Left ventricle myocardium inferior (tissue), 1 donor: ENCODE results near the gene GHR. TPM values are rescaled to one million over a fixed set of nuclear protein-coding genes. Genes with fewer than 3 reads are reported as not detected.

ENCODE experiments used
- DNase-seq: peaks from one replicate; pipeline ENCODE4 v3.0.0-alpha.2; 2020
- H3K27ac ChIP-seq: fragments of 200-600 bp; replicated peaks from 2 replicates; pipeline ENCODE4 v1.8.0; 2021
- H3K27me3 ChIP-seq: fragments of 200-600 bp; 2 replicates; pipeline ENCODE4 v1.8.0; 2021; ENCODE audit warnings: low read depth
- H3K36me3 ChIP-seq: fragments of 200-600 bp; 2 replicates; pipeline ENCODE4 v1.8.0; 2021
- H3K4me1 ChIP-seq: fragments of 200-600 bp; 2 replicates; pipeline ENCODE4 v1.8.0; 2021
- H3K4me3 ChIP-seq: fragments of 200-600 bp; 2 replicates; pipeline ENCODE4 v1.8.0; 2021; ENCODE audit warnings: mild to moderate bottlenecking, moderate library complexity
- H3K9me3 ChIP-seq: fragments of 200-600 bp; replicated peaks from 2 replicates; pipeline ENCODE4 v1.8.0; 2021
- intact Hi-C: fragments of 100-400 bp; cut with micrococcal nuclease; formaldehyde crosslinking; loops from one replicate; pipeline ENCODE4 v1.11.0; 2022
- total RNA-seq: library from RNA; stranded (reverse); fragmentation: NEBNext Ultra II Directional; extraction: Animal tissue kit (Norgen Biotek cat#: 25700); gene quantifications from one replicate; pipeline ENCODE4 v1.2.1, GENCODE V29; 2021
- TF ChIP-seq, protein P1 (sequence below): fragments of 200-600 bp; IDR thresholded peaks from 2 replicates; pipeline ENCODE4 v1.8.0; 2021; ENCODE audit warnings: antibody characterized with exemption, mild to moderate bottlenecking, borderline replicate concordance
- donor health status: DM: no; HTN: yes; CAD: no; lungs with severe emphysema.

GHR gene
- total RNA-seq, 1 donor from 2014 or later: 12.9 TPM

DNA sequence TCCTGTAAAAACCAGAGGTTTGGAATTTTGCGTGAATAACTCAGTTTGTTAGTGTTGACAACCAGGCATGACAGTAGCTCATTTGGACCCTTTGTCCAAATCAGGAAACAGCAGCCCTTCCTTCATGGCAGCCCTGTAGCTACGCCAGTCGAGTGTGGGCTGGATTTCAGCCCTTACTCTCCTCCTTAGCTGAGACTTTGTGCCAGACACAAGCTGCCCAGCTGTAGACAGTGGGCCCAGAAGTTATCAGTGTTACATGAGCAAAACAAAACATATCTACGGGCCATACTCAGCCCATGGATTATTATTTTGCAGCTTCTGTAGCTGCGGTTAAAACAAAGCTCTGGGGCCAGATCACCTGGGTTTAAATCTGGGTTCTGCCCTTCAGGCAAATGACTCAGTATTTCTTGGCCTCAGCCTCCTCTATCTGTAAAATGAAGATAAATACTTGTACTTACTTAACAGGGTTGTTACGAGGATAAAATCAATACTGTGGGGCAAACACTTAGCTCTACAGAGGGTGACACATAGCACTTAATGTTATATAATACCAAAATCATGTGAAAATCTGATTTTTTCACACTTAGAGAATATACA lies 76.9 kb downstream of the GHR start:
- H3K27me3 ChIP-seq: no peaks in the 10 kb centered on the region
- TF ChIP-seq, protein P1, sequence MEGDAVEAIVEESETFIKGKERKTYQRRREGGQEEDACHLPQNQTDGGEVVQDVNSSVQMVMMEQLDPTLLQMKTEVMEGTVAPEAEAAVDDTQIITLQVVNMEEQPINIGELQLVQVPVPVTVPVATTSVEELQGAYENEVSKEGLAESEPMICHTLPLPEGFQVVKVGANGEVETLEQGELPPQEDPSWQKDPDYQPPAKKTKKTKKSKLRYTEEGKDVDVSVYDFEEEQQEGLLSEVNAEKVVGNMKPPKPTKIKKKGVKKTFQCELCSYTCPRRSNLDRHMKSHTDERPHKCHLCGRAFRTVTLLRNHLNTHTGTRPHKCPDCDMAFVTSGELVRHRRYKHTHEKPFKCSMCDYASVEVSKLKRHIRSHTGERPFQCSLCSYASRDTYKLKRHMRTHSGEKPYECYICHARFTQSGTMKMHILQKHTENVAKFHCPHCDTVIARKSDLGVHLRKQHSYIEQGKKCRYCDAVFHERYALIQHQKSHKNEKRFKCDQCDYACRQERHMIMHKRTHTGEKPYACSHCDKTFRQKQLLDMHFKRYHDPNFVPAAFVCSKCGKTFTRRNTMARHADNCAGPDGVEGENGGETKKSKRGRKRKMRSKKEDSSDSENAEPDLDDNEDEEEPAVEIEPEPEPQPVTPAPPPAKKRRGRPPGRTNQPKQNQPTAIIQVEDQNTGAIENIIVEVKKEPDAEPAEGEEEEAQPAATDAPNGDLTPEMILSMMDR: no peak
- H3K4me1 ChIP-seq: peaks cover 73% of the 10 kb centered on the region
- H3K36me3 ChIP-seq: no peaks in the 10 kb centered on the region
- intact Hi-C loops: loop anchor here (10.0 kb wide), 1 partner anchor 75 kb away; the partner anchor contains the start of gene GHR
- H3K27ac ChIP-seq: peak overlapping the region; percentile 1
- no peak for DNase-seq
- H3K9me3 ChIP-seq: no peaks in the 10 kb centered on the region
- no peak overlapping the region for H3K4me3 ChIP-seq

DNA sequence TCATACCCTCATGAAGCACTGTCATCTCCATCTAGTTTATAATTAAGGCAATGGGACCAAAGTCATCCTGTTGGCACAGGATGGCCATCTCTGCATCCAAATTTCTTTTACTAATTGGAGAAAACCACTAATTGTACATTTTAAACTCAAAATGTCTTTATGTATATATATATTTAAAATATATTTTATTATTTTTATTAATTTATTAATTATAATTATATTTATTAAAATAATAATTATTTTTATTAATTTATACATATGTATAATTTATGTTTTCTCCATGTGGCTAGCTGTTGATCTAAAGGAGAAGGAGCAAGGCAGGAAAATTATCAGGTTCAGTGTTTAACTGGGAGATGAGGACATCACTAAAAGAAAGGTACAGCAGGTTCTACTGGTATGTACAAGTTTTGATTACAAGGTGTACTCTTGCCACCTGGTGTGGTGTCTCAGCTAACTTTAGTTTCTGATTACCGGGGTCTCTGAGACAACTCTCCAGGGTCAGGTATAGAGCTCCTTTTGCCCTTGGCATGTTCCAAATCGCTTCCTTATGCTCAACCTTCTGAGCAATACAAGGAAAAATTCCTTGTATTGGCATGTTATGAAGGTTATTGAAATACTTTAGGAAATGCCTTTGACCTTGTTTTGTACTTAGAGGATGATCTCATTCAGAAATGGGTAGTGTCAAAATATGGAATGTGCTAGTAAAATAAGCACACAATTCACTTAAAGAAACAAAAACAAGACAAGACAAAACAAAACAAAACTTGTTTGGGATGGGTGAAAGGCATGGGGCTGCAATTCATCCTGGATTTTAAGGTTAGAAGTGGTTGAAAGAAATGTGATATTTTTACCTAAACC lies 79.6 kb downstream of the GHR start:
- TF ChIP-seq, protein P1: no peak
- no peak overlapping the region for H3K27ac ChIP-seq

DNA sequence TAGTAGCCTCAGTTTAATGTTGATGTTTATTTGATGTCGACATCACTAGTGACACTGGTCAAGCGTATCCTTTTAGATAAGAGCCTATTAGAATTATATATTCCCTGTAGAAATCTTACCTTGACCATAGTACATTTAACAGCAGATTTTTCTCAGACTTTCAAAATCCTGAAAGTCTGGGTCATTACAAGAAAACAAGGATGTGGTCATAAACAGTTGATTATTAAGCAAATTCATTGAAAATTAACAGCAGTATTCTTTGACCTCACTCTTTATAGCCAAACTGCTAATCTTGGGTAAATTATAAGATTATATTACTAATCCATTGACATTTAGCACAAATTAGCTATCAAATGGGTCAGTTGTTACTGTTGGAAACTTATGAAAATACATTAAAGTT lies 83.4 kb downstream of the GHR start:
- intact Hi-C loops: loop anchor here (10.0 kb wide), 1 partner anchor 82 kb away; the partner anchor contains the start of gene GHR
- Histone ChIP-seq H3K27me3 (no peaks in the 10 kb centered on the region), H3K4me1 (peaks cover 84% of the 10 kb centered on the region), H3K4me3 (no peak overlapping the region), H3K36me3 (no peaks in the 10 kb centered on the region), H3K27ac (no peak overlapping the region), H3K9me3 (no peaks in the 10 kb centered on the region)
- TF ChIP-seq, protein P1: no peak
- no peak for DNase-seq

More for the DNA sequence above, 79.6 kb downstream of the GHR start:
- Histone ChIP-seq H3K36me3 (no peaks in the 10 kb centered on the region), H3K4me1 (peaks cover 84% of the 10 kb centered on the region), H3K9me3 (no peaks in the 10 kb centered on the region), H3K27me3 (no peaks in the 10 kb centered on the region), H3K4me3 (no peak overlapping the region)
- intact Hi-C loops: loop anchor here (10.0 kb wide), 1 partner anchor 78 kb away; the partner anchor contains the start of gene GHR
- no peak for DNase-seq

DNA sequence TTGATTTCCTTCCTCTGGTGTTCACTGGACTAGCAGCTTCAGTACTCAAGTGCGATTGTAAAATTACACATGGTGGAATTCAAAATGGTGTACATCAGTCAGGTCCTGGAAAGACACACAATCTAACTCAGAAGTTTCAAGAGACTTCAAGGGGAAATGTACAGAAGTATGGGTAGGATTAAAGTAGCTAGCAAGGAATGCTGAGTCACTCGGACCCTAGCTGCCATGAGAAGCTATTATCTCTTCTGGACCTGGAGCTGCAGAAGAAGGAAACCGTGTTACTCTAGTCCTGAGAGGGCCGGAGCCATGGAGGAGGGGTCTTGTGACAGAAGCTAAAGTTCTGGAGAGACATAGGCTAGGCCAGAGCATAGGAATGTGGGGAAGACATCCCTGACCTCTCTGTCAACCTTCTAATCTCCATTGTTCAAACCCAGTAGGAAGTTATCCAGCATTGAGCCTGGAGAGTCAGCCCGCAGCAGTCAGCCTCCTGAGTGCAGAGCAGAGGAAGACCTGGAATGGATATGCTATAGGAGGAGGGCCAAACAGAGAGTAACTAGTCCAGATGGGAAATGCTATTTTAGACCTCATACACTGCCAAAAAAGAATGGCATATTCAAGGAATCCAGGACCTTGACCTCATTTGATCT lies 84.3 kb downstream of the GHR start:
- H3K4me3 ChIP-seq: no peak overlapping the region
- no peaks in the 10 kb centered on the region for H3K9me3 ChIP-seq
- peaks cover 81% of the 10 kb centered on the region for H3K4me1 ChIP-seq
- intact Hi-C loops: loop anchor here (10.0 kb wide), 1 partner anchor 83 kb away; the partner anchor contains the start of gene GHR
- H3K36me3 ChIP-seq: no peaks in the 10 kb centered on the region
- no peaks in the 10 kb centered on the region for H3K27me3 ChIP-seq
- DNase-seq: no peak
- peak overlapping the region; percentile 45 for H3K27ac ChIP-seq
- TF ChIP-seq, protein P1: no peak

DNA sequence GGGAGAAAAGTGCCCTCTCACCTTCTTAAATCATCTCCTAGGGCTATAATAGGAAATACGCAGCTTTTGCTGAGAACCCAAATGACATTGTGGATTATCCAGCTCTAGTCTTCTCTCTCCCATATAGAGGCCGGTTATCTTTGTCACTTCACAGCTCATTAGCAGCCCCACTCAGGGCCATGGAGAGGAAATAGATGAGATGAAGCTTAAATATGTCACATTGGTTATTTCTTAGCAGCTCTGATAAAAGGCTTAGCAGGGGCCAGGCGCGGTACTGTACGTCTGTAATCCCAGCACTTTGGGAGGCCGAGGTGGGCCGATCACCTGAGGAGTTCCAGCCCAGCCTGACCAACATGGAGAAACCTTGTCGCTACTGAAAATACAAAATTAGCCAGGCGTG lies 90.0 kb downstream of the GHR start:
- H3K4me1 ChIP-seq: peaks cover 54% of the 10 kb centered on the region
- H3K27ac ChIP-seq: no peak overlapping the region
- DNase-seq: no peak
- no peaks in the 10 kb centered on the region for H3K36me3 ChIP-seq
- intact Hi-C loops: loop anchor here (10.0 kb wide), 1 partner anchor 62 kb away; no protein-coding TSS in a partner anchor
- H3K27me3 ChIP-seq: no peaks in the 10 kb centered on the region
- H3K4me3 ChIP-seq: no peak overlapping the region
- no peaks in the 10 kb centered on the region for H3K9me3 ChIP-seq
- TF ChIP-seq, protein P1: no peak
